Measurements from ENCODE around the gene ADAM23. TPM values are rescaled to one million over a fixed set of nuclear protein-coding genes. Genes with fewer than 3 reads are reported as not detected.

The ADAM23 gene
- total RNA-seq, 2 donors from 2014 or later: 0.52 to 0.93 TPM

DNA sequence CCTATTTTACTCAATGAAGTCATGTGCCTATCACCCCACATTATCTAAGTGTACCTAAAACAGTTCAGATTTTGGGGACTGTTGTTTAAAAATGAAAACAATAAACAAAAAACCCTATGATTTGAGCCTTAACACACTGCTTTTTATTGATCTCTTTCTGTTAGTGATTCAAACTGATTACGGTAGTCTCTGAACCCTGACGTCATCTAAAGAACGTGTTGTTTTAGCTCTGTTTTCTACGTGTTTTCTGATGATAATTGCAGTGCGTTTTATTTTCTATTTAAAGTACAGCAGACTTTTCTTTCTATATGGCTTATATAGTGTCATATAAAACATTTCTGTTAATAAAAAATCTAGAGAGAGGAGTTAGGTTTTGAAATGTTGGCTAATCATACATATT is 105.1 kb downstream of the ADAM23 start:
- no peak for DNase-seq
- intact Hi-C loops (cut with DNase I): no loop called here
- no peaks in the 10 kb centered on the region for H3K36me3 ChIP-seq
- H3K9me3 ChIP-seq: no peaks in the 10 kb centered on the region
- TF ChIP-seq, protein P1, sequence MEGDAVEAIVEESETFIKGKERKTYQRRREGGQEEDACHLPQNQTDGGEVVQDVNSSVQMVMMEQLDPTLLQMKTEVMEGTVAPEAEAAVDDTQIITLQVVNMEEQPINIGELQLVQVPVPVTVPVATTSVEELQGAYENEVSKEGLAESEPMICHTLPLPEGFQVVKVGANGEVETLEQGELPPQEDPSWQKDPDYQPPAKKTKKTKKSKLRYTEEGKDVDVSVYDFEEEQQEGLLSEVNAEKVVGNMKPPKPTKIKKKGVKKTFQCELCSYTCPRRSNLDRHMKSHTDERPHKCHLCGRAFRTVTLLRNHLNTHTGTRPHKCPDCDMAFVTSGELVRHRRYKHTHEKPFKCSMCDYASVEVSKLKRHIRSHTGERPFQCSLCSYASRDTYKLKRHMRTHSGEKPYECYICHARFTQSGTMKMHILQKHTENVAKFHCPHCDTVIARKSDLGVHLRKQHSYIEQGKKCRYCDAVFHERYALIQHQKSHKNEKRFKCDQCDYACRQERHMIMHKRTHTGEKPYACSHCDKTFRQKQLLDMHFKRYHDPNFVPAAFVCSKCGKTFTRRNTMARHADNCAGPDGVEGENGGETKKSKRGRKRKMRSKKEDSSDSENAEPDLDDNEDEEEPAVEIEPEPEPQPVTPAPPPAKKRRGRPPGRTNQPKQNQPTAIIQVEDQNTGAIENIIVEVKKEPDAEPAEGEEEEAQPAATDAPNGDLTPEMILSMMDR (IDR thresholded peaks at IDR 0.05): no peak
- H3K4me3 ChIP-seq: no peak overlapping the region
- H3K27me3 ChIP-seq: no peaks in the 10 kb centered on the region
- H3K27ac ChIP-seq: no peak overlapping the region
- no peak overlapping the region for H3K9ac ChIP-seq (ENCODE audit: low read depth in 2 of 2, low read length in 2 of 2)
- no peaks in the 10 kb centered on the region for H3K4me1 ChIP-seq

DNA sequence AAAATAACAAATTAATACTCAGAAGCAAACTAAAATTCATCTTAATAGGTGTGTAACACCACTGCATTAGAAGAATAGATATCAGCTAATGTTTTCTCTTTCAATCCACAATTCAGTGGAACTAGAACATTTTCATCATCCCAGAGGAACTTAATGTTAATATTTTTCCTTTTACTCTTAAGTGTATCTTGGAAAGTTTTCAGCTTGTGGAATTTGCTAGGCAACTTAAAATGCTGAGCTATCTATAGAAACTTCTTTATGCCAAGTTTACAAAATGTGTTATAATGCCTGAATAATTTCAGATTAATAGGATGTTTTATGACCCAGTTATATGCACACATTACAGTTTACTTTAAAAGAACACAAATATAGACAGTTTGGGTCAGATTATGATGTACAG is 112.4 kb downstream of the ADAM23 start:
- no peak for DNase-seq
- Histone ChIP-seq H3K27ac (no peak overlapping the region), H3K4me3 (no peak overlapping the region), H3K9me3 (no peaks in the 10 kb centered on the region), H3K36me3 (no peaks in the 10 kb centered on the region), H3K9ac (ENCODE audit: low read depth in 2 of 2, low read length in 2 of 2) (no peak overlapping the region), H3K27me3 (no peaks in the 10 kb centered on the region), H3K4me1 (no peaks in the 10 kb centered on the region)
- intact Hi-C loops (cut with DNase I): no loop called here
- TF ChIP-seq, protein P1 (IDR thresholded peaks at IDR 0.05): no peak

DNA sequence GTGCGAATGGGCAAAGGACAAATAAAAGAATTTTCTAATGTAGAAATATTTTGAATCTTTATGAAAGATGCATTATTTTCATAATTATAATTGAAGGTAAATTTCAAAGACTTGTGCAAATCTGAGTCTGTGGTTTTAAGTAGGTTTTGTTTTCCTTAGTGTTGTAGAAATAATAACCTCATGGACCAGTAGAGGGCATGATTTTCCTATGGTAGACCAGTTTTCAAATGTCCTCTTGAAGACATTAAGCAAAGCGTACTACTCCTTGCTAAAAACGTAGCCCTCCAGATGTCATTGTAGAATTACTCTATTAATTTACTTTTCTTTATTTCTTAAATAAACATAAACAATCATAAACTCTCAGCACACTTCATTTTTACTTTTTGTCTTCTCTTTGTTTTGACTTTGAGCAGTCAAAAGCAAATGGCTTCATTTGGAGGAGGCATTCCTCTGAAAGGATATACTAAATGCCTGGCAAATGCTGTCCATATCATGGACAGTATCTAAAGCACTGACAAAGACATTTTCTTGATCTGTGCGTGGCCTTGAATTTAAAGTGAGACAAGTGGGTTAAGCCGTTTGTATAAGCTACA is 113.1 kb downstream of the ADAM23 start:
- Histone ChIP-seq H3K9ac (ENCODE audit: low read depth in 2 of 2, low read length in 2 of 2) (no peak overlapping the region), H3K27ac (no peak overlapping the region), H3K36me3 (no peaks in the 10 kb centered on the region), H3K9me3 (no peaks in the 10 kb centered on the region), H3K4me3 (no peak overlapping the region), H3K4me1 (no peaks in the 10 kb centered on the region), H3K27me3 (no peaks in the 10 kb centered on the region)
- TF ChIP-seq, protein P1 (IDR thresholded peaks at IDR 0.05): peak; percentile 26
- DNase-seq: no peak
- intact Hi-C loops (cut with DNase I): no loop called here

DNA sequence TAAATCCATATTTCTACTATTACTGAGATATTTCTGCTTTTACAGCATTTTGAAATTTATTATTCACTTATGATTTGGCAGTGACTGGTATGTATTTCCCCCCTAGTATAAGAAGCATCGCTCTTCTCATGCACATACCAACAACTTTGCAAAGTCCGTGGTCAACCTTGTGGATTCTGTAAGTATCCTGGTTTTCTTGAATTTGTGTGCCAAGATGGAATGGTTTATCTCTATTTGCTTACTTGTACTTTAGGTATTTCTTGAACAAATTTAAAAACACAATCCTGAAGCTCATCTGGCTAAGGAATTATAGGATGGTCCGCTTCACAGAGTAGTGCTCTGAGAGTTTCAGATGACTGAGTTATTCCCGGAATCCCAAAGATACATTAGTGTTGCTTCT is 114.0 kb downstream of the ADAM23 start:
- no peak for DNase-seq
- TF ChIP-seq, protein P1 (IDR thresholded peaks at IDR 0.05): no peak
- Histone ChIP-seq H3K9me3 (no peaks in the 10 kb centered on the region), H3K4me1 (no peaks in the 10 kb centered on the region), H3K9ac (ENCODE audit: low read depth in 2 of 2, low read length in 2 of 2) (no peak overlapping the region), H3K27ac (no peak overlapping the region), H3K4me3 (no peak overlapping the region), H3K36me3 (no peaks in the 10 kb centered on the region), H3K27me3 (no peaks in the 10 kb centered on the region)
- intact Hi-C loops (cut with DNase I): no loop called here

DNA sequence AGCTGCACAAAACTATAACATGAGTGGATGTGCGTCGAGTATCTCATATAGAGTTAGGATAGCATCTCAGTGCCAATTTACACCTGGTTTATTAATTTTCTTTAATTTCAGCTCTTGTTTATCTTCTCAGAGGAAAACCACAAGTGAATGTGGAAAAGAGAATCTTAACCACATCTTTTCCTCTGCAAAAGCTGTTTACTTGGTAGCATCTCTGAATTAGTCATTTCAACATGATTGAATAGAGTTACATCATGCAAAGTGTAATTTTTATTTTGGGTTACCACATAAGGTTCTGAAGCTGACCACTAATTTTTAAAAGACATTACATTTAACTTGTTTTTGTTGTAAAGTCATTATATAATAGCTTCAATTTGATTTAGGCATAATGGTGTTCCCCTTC is 115.2 kb downstream of the ADAM23 start:
- H3K27ac ChIP-seq: no peak overlapping the region
- no peaks in the 10 kb centered on the region for H3K9me3 ChIP-seq
- no peak overlapping the region for H3K9ac ChIP-seq (ENCODE audit: low read depth in 2 of 2, low read length in 2 of 2)
- H3K4me1 ChIP-seq: no peaks in the 10 kb centered on the region
- TF ChIP-seq, protein P1 (IDR thresholded peaks at IDR 0.05): no peak
- H3K4me3 ChIP-seq: no peak overlapping the region
- no peaks in the 10 kb centered on the region for H3K27me3 ChIP-seq
- no peaks in the 10 kb centered on the region for H3K36me3 ChIP-seq
- no peak for DNase-seq
- intact Hi-C loops (cut with DNase I): no loop called here

All from colonic mucosa (tissue), 4 donors.